HCT116 (cell line): Measurements from ENCODE around the gene ACTR3C. TPM values are rescaled to one million over a fixed set of nuclear protein-coding genes. Genes with fewer than 3 reads are reported as not detected.
A peak's percentile ranks its signal among the peaks of the same experiment; 100 is the strongest.
"Not testable (repeated sequence)": the region's sequence is repeated elsewhere in the genome, so short reads cannot be mapped to it uniquely, and the experiment has no call there.

Source experiments
- ATAC-seq: fragments of 200-7000 bp; cut with Tn5 transposase; 2 replicates; pipeline ENCODE4 v1.9.1; 2020; ENCODE audit warnings: mild to moderate bottlenecking, moderate library complexity
- BruUV-seq: library from RNA; stranded (reverse); fragments of 400-500 nt; replicated peaks from 2 replicates; lab custom pipeline; 2021; lab: Mats Ljungman, UMichigan
- CTCF ChIA-PET: fragments of 300-600 bp; sonication (Branson Sonifier 250); formaldehyde crosslinking; loops from one replicate; lab custom pipeline; 2021; ENCODE audit warnings: antibody characterized with exemption; lab: Charles Lee
- POLR2A ChIA-PET: fragments of 300-600, 350-600 bp; sonication (Branson Sonifier 250); formaldehyde crosslinking; loops from one replicate; lab custom pipeline; 2021; ENCODE audit warnings: antibody characterized with exemption; lab: Charles Lee
- RAD21 ChIA-PET, 2 experiments: fragments of 300-600 bp; sonication (Branson Sonifier 250); formaldehyde crosslinking; loops; one replicate each; lab custom pipeline; 2023; ENCODE audit warnings: low total read pairs in 2 of 2; ENCODE audit not compliant: uncharacterized antibody in 2 of 2, unreplicated experiment in 2 of 2, low non-redundant PET in 1 of 2; lab: Charles Lee
- DNase-seq: peaks from one replicate; pipeline ENCODE4 v3.0.0-alpha.2; 2010; ENCODE audit warnings: low read depth, low spot score
- H2AFZ ChIP-seq: fragments of 200-600 bp; shearing (Covaris generic), sonication (generic); 2 replicates; pipeline ENCODE4 v1.6.1; 2017; ENCODE audit warnings: low read depth, mixed run types, mixed read lengths, antibody characterized with exemption, low read length; ENCODE audit not compliant: poor library complexity, severe bottlenecking
- H3K27ac ChIP-seq: 2 replicates; pipeline ENCODE4 v1.5.1; 2012; ENCODE audit warnings: low read depth, low read length
- H3K27me3 ChIP-seq: fragments of 200-600 bp; sonication (generic); 2 replicates; pipeline ENCODE4 v1.6.1; 2016; ENCODE audit warnings: mixed run types, low read length, mixed read lengths; ENCODE audit not compliant: insufficient read depth
- H3K36me3 ChIP-seq, 2 experiments: fragments of 200-500 bp in 1 of 2; fragments of 200-600 bp in 1 of 2; sonication (Bioruptor generic) in 1 of 2; sonication (generic) in 1 of 2; 2 replicates each; pipeline versions ENCODE4 v1.5.1 to v1.6.1; 2014 to 2016; ENCODE audit warnings: low read length in 2 of 2, inconsistent platforms in 1 of 2, mixed read lengths in 1 of 2, mixed run types in 1 of 2; ENCODE audit not compliant: insufficient read depth in 2 of 2, control insufficient read depth in 1 of 2
- H3K4me1 ChIP-seq, 2 experiments: fragments of 200-600 bp in 1 of 2; sonication (generic) in 1 of 2; 2 replicates each; pipeline versions ENCODE4 v1.5.1 to v1.6.1; 2012 to 2017; ENCODE audit warnings: low read length in 2 of 2, inconsistent platforms in 1 of 2, mild to moderate bottlenecking in 1 of 2, mixed read lengths in 1 of 2, mixed run types in 1 of 2, moderate library complexity in 1 of 2; ENCODE audit not compliant: insufficient read depth in 2 of 2, control insufficient read depth in 1 of 2
- H3K4me2 ChIP-seq: fragments of 200-600 bp; sonication (generic); 2 replicates; pipeline ENCODE4 v1.6.1; 2017; ENCODE audit warnings: mixed run types, low read length, mixed read lengths
- H3K4me3 ChIP-seq, 2 experiments: fragments of 200-600 bp in 1 of 2; sonication (generic) in 1 of 2; replicated peaks in 1 of 2; 2 replicates each; pipeline ENCODE4 v1.5.1; 2011 to 2016; ENCODE audit warnings: low read length in 2 of 2, control low read depth in 1 of 2, low read depth in 1 of 2, mild to moderate bottlenecking in 1 of 2, mixed read lengths in 1 of 2, mixed run types in 1 of 2
- H3K79me2 ChIP-seq: fragments of 200-600 bp; sonication (generic); 2 replicates; pipeline ENCODE4 v1.6.1; 2017; ENCODE audit warnings: mild to moderate bottlenecking, mixed run types, low read length, moderate library complexity, mixed read lengths; ENCODE audit not compliant: insufficient read depth
- H3K9ac ChIP-seq: fragments of 200-600 bp; sonication (generic); 2 replicates; pipeline ENCODE4 v1.6.1; 2016; ENCODE audit warnings: low read length, mixed read lengths
- H3K9me2 ChIP-seq: fragments of 200-600 bp; sonication (generic), shearing (Covaris generic); 2 replicates; pipeline ENCODE4 v1.6.1; 2017; ENCODE audit warnings: mixed run types, mild to moderate bottlenecking, moderate library complexity; ENCODE audit not compliant: insufficient read depth
- H3K9me3 ChIP-seq, 2 experiments: fragments of 200-500 bp in 1 of 2; fragments of 200-600 bp in 1 of 2; sonication (Bioruptor generic) in 1 of 2; sonication (generic) in 1 of 2; 2 replicates each; pipeline ENCODE4 v1.6.1; 2014 to 2017; ENCODE audit warnings: low read length in 2 of 2, mixed read lengths in 2 of 2, inconsistent platforms in 1 of 2, low read depth in 1 of 2, mild to moderate bottlenecking in 1 of 2, mixed run types in 1 of 2, moderate library complexity in 1 of 2; ENCODE audit not compliant: control insufficient read depth in 1 of 2, insufficient read depth in 1 of 2
- H4K20me1 ChIP-seq: fragments of 200-600 bp; sonication (generic), shearing (Covaris generic); 2 replicates; pipeline ENCODE4 v1.6.1; 2017; ENCODE audit warnings: mixed run types, mild to moderate bottlenecking, moderate library complexity; ENCODE audit not compliant: insufficient read depth
- FOSL1 ChIP-seq: IDR thresholded peaks from 2 replicates; pipeline ENCODE4 v1.6.1; 2012; ENCODE audit warnings: low read depth
- JUND ChIP-seq: IDR thresholded peaks from 2 replicates; pipeline ENCODE4 v1.6.1; 2012
- SP1 ChIP-seq: IDR thresholded peaks from 2 replicates; pipeline ENCODE4 v1.6.1; 2012; ENCODE audit warnings: low read depth
- intact Hi-C: fragments of 100-400 bp; cut with micrococcal nuclease; formaldehyde crosslinking; loops from 2 replicates; pipeline ENCODE4 v1.10.0; 2022
- total RNA-seq: library from RNA; stranded (reverse); gene quantifications from one replicate; pipeline ENCODE4 v1.2.1, GENCODE V29; 2021; ENCODE audit not compliant: unreplicated experiment

The ACTR3C gene
- total RNA-seq, 1 experiment from 2014 or later = 2.0 TPM

- intact Hi-C loops = loop anchor here (10.0 kb wide), 1 partner anchor 62 kb away; the partner anchor contains the start of gene REPIN1
- Histone ChIP-seq H3K4me1 (peaks cover 6 to 16% of the 10 kb centered on the region in 2 experiments), H3K4me2 (peak overlapping the region; percentile 17; the same call in 1 of the 2 replicates)
- DNase-seq, CTCF ChIA-PET, H2AFZ ChIP-seq, H3K9me2 ChIP-seq, RAD21 ChIA-PET, H3K79me2 ChIP-seq, H3K27ac ChIP-seq, POLR2A ChIA-PET, H3K27me3 ChIP-seq, H3K36me3 ChIP-seq, H4K20me1 ChIP-seq, H3K9ac ChIP-seq, H3K4me3 ChIP-seq, BruUV-seq, H3K9me3 ChIP-seq: not testable (repeated sequence)
- TF ChIP-seq JUND (peak; percentile 23; the same call in 1 of the 2 replicates), FOSL1 (peak; percentile 19; the same call in 1 of the 2 replicates), SP1 (peak; percentile 25; the same call in 1 of the 2 replicates)
- peak; percentile 66 for ATAC-seq
These were observed 20.4 kb downstream of the ACTR3C start for GRCh38 chr7:150302908-150303310.

- H3K9me2 ChIP-seq, CTCF ChIA-PET, H3K4me1 ChIP-seq, BruUV-seq, H2AFZ ChIP-seq, H3K79me2 ChIP-seq, H3K27ac ChIP-seq, H3K9me3 ChIP-seq, intact Hi-C loops, H3K36me3 ChIP-seq, H3K27me3 ChIP-seq, H4K20me1 ChIP-seq, H3K4me3 ChIP-seq, H3K4me2 ChIP-seq, RAD21 ChIA-PET, DNase-seq, POLR2A ChIA-PET, H3K9ac ChIP-seq, ATAC-seq: not testable (repeated sequence)
These were observed 25.4 kb downstream of the ACTR3C start for GRCh38 chr7:150297978-150298377.

- DNase-seq, POLR2A ChIA-PET, H3K4me2 ChIP-seq, H3K4me3 ChIP-seq, H3K9me3 ChIP-seq, RAD21 ChIA-PET, H3K36me3 ChIP-seq, H3K27ac ChIP-seq, H2AFZ ChIP-seq, H3K27me3 ChIP-seq, intact Hi-C loops, H3K9ac ChIP-seq, ATAC-seq, CTCF ChIA-PET, H3K4me1 ChIP-seq, H3K9me2 ChIP-seq, H4K20me1 ChIP-seq, H3K79me2 ChIP-seq, BruUV-seq: not testable (repeated sequence)
These were observed 26.5 kb downstream of the ACTR3C start for GRCh38 chr7:150296802-150297201.

- H3K9me3 ChIP-seq, intact Hi-C loops, H3K27ac ChIP-seq, H2AFZ ChIP-seq, POLR2A ChIA-PET, RAD21 ChIA-PET, CTCF ChIA-PET, H3K9me2 ChIP-seq, DNase-seq, BruUV-seq, H3K4me1 ChIP-seq, H3K9ac ChIP-seq, H3K4me3 ChIP-seq, H3K36me3 ChIP-seq, H3K79me2 ChIP-seq, H3K27me3 ChIP-seq, H4K20me1 ChIP-seq, H3K4me2 ChIP-seq: not testable (repeated sequence)
- peak; percentile 53; the same call in 1 of the 2 replicates for ATAC-seq
These were observed 27.7 kb downstream of the ACTR3C start for GRCh38 chr7:150295614-150296013.
